HG02571 (cell line): ENCODE results near the gene ZKSCAN4.

Experiments used
- ATAC-seq: cut with Tn5 transposase; IDR thresholded peaks from one replicate; pipeline ENCODE4 v1.9.1; 2021; ENCODE audit warnings: mild to moderate bottlenecking, moderate library complexity; ENCODE audit not compliant: unreplicated experiment

The ZKSCAN4 gene

DNA sequence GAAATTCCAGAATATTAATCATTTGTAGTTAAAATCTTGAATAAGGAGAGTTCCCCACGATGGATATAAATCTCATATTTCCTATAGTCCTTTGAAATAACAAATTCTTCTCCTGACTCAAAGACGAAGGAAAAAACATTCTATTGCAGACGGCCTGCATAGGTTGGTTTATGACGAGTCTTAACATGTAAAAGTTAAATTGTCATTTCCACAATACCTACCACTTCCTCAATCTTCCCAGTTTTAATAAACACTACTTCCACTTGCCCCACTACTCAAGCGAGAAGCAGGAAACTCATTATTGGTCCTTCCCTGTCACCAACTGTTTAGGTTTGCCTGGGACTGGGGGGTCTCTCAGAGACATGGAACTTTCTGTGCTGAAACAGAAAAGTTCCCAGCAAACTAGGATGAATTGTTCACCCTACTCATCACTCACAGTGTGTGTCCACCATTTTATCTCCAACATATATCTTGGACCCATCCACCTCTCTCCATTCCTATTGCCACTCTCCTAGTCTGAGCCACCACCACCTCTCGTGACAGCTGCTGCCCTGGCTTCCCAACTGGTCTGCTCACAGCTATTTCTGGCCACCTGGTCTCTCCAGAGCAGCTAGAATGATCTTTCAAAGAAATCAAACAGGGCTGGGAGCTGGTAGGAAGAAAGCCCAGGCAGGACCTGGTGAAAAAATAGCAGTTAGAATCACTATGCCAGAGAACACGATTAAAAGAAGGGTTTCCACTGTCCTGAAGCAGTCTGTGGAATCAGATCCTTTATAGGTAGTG, 42.1 kb downstream of the ZKSCAN4 start:
- no peak for ATAC-seq

DNA sequence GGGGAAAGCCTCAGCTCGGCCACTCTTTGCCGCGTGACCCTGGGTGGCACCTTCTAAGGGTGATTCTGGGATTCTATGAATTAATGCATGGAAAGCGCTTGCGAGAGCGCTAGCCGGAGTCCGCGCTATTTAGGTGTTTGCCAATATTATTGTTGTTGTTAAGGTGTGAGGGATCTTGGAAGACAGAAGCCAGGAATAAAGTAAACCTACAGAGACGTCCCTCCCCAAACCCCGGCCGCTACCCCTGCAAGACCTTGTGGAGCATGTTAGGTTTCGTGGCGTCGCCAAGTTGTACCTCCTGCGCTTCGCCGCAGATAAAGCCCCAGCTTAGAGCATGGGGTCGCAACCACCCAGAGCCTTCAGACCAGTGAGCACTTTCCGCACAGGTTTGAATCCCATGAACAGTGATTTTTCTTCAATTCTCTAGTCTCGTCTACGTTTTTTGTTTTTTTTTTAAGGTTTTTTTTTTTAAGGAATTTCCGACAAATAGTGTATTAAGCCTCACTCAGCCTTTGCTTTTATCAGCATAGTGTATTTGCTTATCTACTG, 43.9 kb downstream of the ZKSCAN4 start:
- no peak for ATAC-seq

DNA sequence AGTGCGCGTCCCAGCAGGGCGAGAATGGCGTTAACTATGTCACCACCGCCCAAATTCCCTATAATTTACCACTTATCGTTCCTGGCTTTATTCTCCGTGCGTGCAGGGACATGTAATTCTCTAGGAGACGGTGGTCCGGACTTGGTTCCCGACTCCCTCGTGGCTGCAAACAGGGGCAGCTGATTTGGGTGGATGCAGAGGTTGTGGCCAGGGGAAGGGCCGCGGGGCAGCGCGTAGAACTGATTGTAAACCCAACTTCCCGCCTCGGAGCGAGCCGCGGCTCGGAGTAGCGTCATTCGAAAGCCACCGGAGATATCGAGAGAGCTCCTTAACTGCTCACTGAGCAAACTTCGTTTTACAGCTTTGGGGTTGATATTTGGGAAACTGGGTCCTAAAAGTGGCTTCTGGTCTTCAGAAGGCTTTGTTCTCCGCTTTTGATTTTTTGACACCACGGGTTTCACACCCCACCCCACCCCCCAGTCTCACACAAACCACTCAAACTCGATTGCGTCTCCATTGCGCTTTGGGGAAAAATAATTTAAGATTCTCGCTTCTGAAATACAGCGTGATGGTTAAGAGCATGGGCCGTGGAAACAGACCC, 44.5 kb downstream of the ZKSCAN4 start:
- no peak for ATAC-seq

DNA sequence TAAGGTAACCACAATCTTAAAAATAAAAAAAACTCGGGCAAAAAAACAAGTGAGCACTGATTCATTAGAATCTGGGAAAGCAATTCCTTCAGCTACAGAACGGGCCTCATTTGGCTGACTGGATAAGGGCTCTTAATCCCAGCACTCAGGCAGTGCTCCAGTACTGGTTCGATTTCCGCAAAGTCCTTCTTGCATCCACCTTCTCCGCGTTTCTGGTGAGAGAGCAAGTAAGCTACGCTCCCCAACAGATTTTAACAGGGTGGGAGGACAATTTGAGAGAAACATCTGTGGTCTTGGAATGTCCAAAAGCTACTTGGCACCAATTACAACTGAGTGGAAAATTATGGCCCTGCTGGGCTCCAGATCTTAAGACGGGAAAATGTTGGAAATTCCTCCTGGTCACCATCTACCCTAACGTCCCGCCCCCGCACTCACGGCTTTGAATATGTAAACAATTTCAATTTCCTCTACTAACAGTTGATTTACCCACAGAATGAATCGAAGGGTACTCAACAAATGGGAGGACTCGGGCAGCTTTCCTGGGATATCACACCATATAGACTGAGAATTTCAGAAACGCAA, 45.0 kb downstream of the ZKSCAN4 start:
- no peak for ATAC-seq

DNA sequence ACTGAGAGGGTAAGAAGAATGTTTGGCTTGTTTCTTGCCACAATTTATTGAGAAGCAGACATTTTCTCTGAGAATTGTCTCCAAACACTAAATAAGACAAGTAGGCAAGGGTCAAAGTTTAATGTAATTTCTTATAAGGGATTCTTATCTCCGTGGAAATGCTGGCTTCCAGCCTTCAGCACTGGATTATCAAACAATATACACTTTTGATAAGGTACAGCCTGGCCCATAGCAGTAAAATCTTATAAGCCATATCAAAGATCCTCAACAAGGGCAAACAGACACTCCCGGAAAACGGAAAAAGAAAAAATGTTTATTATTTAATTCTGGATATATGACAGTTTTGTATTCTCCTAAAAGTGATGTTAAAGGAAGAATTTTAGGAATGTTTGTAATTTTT, 45.5 kb downstream of the ZKSCAN4 start:
- ATAC-seq, result no peak

DNA sequence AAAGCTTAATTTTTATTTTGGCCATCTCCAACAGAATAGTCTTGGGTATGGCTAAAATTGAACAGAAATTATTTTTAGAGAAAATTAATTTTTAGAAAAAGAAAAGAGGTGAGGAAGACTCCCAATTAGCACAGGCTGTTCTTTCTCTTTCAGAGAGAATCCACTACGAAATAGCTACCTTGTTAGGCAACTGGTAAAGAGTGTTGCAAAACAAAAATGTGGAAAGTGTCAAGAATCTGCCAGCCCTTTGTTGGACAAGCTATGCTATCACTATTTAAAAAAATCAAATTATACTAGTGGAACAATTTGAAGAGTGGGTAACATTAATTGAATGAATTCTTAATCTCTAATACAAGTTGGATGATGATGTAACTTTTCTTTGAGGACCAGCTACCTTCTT, 46.2 kb downstream of the ZKSCAN4 start:
- ATAC-seq, result no peak

DNA sequence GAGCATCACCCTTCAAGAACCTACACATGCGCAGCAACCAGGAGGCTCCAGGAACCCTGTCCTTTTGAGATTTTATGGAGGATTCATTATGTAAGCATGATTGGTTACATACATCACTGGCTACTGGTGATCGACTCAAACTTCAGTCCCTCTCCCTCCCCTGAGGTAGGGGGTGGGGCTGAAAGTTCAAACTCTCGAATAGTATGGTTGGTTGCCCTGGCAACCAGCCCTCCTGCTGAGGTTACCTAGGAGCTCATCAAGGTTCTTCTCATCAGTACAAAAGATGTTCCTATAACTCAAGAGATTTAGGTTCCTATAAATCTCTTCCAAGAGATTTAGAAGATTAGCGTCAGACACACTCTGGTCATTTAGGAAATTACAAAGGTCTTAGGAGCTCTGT, 48.9 kb downstream of the ZKSCAN4 start:
- ATAC-seq, result no peak

DNA sequence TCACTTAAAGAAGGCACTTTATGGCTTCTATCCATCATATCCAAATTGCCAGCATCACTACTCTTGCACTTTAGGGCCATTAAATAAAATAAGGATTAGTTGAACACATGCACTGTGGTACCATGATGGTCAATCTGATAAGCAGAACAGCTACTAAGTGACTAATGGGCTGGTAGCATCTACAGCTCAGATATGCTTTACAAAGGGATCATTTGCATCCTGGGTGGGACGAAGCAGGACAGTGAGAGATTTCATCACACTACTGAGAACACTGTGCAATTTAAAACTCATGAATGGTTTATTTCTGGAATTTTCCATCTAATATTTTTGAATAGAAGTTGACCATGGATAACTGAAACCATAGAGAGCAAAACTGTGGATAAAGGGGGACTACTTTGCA, 52.0 kb downstream of the ZKSCAN4 start:
- ATAC-seq, result no peak
